WI38 (cell line): ENCODE measurements around the gene CCDC77.
"Not testable (repeated sequence)": the region's sequence is repeated elsewhere in the genome, so short reads cannot be mapped to it uniquely, and the experiment has no call there.

Source experiments
- H3K4me3 ChIP-seq: 2 replicates; pipeline ENCODE4 v1.5.1; 2011; ENCODE audit warnings: low read depth, mild to moderate bottlenecking, control low read depth, low read length
- CTCF ChIP-seq: IDR thresholded peaks from 2 replicates; pipeline ENCODE4 v1.5.1; 2012; ENCODE audit warnings: low read depth, mild to moderate bottlenecking, control low read depth, low read length

Gene CCDC77

GRCh38 chr12:422526-422925 is 21.1 kb downstream of the CCDC77 start:
- TF ChIP-seq CTCF: no peak
- H3K4me3 ChIP-seq: no peak overlapping the region

GRCh38 chr12:435737-436136 is 34.3 kb downstream of the CCDC77 start:
- not testable (repeated sequence) for H3K4me3 ChIP-seq

GRCh38 chr12:442235-442884 is 40.9 kb downstream of the CCDC77 start:
- TF ChIP-seq CTCF: peak; percentile 79
- H3K4me3 ChIP-seq: no peak overlapping the region

GRCh38 chr12:447141-447540 is 45.7 kb downstream of the CCDC77 start:
- TF ChIP-seq CTCF: no peak
- H3K4me3 ChIP-seq: no peak overlapping the region

GRCh38 chr12:449203-449602 is 47.8 kb downstream of the CCDC77 start:
- H3K4me3 ChIP-seq: no peak overlapping the region
- TF ChIP-seq CTCF: no peak

- no peak overlapping the region for H3K4me3 ChIP-seq
- TF ChIP-seq CTCF: no peak
Measured at GRCh38 chr12:450438-450837, 49.0 kb downstream of the CCDC77 start.

- no peak for TF ChIP-seq CTCF
- no peak overlapping the region for H3K4me3 ChIP-seq
Measured at GRCh38 chr12:452667-453210, 51.3 kb downstream of the CCDC77 start.

GRCh38 chr12:454833-455232 is 53.4 kb downstream of the CCDC77 start:
- TF ChIP-seq CTCF: no peak

More at GRCh38 chr12:454833-455232, 53.4 kb downstream of the CCDC77 start:
- no peak overlapping the region for H3K4me3 ChIP-seq
